DMS153 (cell line): ENCODE results near the gene PIGK.

Experiments used
- DNase-seq: peaks from one replicate; lab custom pipeline; 2025; lab: John Stamatoyannopoulos, UW

The PIGK gene

DNA sequence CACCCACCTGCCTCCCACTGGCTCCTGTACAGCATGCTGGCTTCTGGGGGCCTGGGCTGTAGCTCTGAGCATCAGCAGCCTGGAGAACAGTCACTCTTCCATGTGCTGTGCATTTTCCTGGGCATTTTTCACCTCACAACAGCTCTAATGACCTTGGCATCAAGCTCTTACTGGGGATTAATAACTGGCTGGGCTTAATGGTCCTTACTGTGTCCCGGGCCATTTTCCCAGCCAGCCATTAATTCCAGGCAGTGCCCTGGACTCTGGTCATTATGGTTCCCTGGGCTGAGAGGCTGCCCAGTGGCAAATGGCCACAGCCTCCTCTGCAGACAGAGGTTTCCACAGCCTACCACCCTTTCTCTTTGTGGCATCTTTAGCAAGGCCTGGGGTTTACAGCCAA is 180.1 kb downstream of the PIGK start:
- no peak for DNase-seq
